Lower leg skin (tissue), 4 donors: Measurements from ENCODE around the gene KMT2C. TPM values are rescaled to one million over a fixed set of nuclear protein-coding genes. Genes with fewer than 3 reads are reported as not detected.
"Not testable (repeated sequence)": the region's sequence is repeated elsewhere in the genome, so short reads cannot be mapped to it uniquely, and the experiment has no call there.

Source experiments
- DNase-seq, 2 donors: peaks; one replicate each; pipeline ENCODE4 v3.0.0-alpha.2; 2019; ENCODE audit warnings: low spot score in 2 of 2
- H3K4me3 ChIP-seq: fragments of 200-600 bp; sonication (generic); 2 replicates; pipeline ENCODE4 v1.5.1; 2017; ENCODE audit warnings: mild to moderate bottlenecking, low read depth; ENCODE audit not compliant: poor library complexity, severe bottlenecking
- CTCF ChIP-seq, 3 donors: fragments of 450-650 bp; IDR thresholded peaks; one replicate each; pipeline ENCODE4 v1.5.1; 2016; ENCODE audit warnings: antibody characterized with exemption in 3 of 3, mild to moderate bottlenecking in 3 of 3, moderate library complexity in 2 of 3
- POLR2A ChIP-seq, 2 donors: fragments of 450-650 bp; IDR thresholded peaks; one replicate each; pipeline ENCODE4 v1.6.1; 2016 to 2017; ENCODE audit warnings: antibody characterized with exemption in 2 of 2, mild to moderate bottlenecking in 1 of 2, moderate library complexity in 1 of 2
- WGBS, 2 donors: methylation state at CpG; one replicate each; pipeline ENCODE4 v1.1.5; 2018; 5-methylcytosine and 5-hydroxymethylcytosine counted together
- intact Hi-C: fragments of 100-400 bp; cut with DNase I; formaldehyde crosslinking; loops from one replicate; pipeline ENCODE4 v1.15.0; 2023; ENCODE audit warnings: low total_unique reads
- total RNA-seq, 4 donors: library from RNA; depleted of rRNA; stranded (reverse); fragments of >200 nt; gene quantifications; one replicate each; pipeline ENCODE4 v1.1.0, GENCODE V29; 2016

The KMT2C gene
- total RNA-seq, 4 donors from 2014 or later = 64.6 to 79.3 (median 74.7) TPM

- 46 to 61% methylated on average over 1 of the region's 1 CpG for WGBS, 2 donors
Observed at GRCh38 chr7:152382244-152382643, 53.6 kb downstream of the KMT2C start.

GRCh38 chr7:152380931-152381578 lies 54.7 kb downstream of the KMT2C start:
- intact Hi-C loops, DNase-seq, H3K4me3 ChIP-seq: not testable (repeated sequence)
- WGBS, 2 donors = 34 to 47% methylated on average over 5 of the region's 5 CpGs

More at GRCh38 chr7:152382244-152382643, 53.6 kb downstream of the KMT2C start:
- intact Hi-C loops = no loop called here
- TF ChIP-seq POLR2A (IDR thresholded peaks at IDR 0.05) (no peak), CTCF (IDR thresholded peaks at IDR 0.05) (no peak)
- no peak for DNase-seq
- no peak overlapping the region for H3K4me3 ChIP-seq

GRCh38 chr7:152378497-152378896 lies 57.3 kb downstream of the KMT2C start:
- intact Hi-C loops, H3K4me3 ChIP-seq, DNase-seq: not testable (repeated sequence)

GRCh38 chr7:152376716-152377484 lies 58.9 kb downstream of the KMT2C start:
- intact Hi-C loops, DNase-seq, H3K4me3 ChIP-seq: not testable (repeated sequence)
- WGBS, 2 donors = 92 to 93% methylated on average over 8 of the region's 8 CpGs

- DNase-seq = no peak
- no peak overlapping the region for H3K4me3 ChIP-seq
- TF ChIP-seq CTCF (IDR thresholded peaks at IDR 0.05) = no peak
- no peak for TF ChIP-seq POLR2A (IDR thresholded peaks at IDR 0.05)
- intact Hi-C loops = no loop called here
Observed at GRCh38 chr7:152370297-152370696, 65.5 kb downstream of the KMT2C start.

GRCh38 chr7:152369518-152369917 lies 66.3 kb downstream of the KMT2C start:
- intact Hi-C loops = no loop called here
- DNase-seq = no peak
- no peak overlapping the region for H3K4me3 ChIP-seq
- WGBS, 2 donors = 67 to 71% methylated on average over 3 of the region's 3 CpGs
- TF ChIP-seq CTCF (IDR thresholded peaks at IDR 0.05) = no peak
- no peak for TF ChIP-seq POLR2A (IDR thresholded peaks at IDR 0.05)

GRCh38 chr7:152367170-152367569 lies 68.6 kb downstream of the KMT2C start:
- DNase-seq = no peak
- 88 to 91% methylated on average over 8 of the region's 8 CpGs for WGBS, 2 donors
- H3K4me3 ChIP-seq = no peak overlapping the region
- intact Hi-C loops = no loop called here
- no peak for TF ChIP-seq POLR2A (IDR thresholded peaks at IDR 0.05)
- TF ChIP-seq CTCF (IDR thresholded peaks at IDR 0.05) = no peak
